ENCODE measurements around the gene LHX4.

Gene LHX4

GRCh38 chr1:180229483-180230415, at the start of gene LHX4:
TSS of gene LHX4 (plus strand) at chr1:180230264. CDS start at chr1:180230530, 266 bp downstream.
- DNase-seq: peak in 2 of 10 donors; percentile 49 to 78
- intact Hi-C loops (cut with DNase I): no loop called here

- DNase-seq: peak in 1 of 10 donors; percentile 73
- intact Hi-C loops (cut with DNase I): no loop called here
Measured at GRCh38 chr1:180181048-180181447, 49.0 kb upstream of the LHX4 start.

- peak in 1 of 10 donors; percentile 70 for DNase-seq
- intact Hi-C loops (cut with DNase I): no loop called here
Measured at GRCh38 chr1:180181996-180182642, 47.9 kb upstream of the LHX4 start.

- intact Hi-C loops (cut with DNase I): no loop called here
- peak in 2 of 10 donors; percentile 73 to 84 for DNase-seq
Measured at GRCh38 chr1:180182643-180183311, 47.3 kb upstream of the LHX4 start.

- peak in 2 of 10 donors; percentile 18 to 62 for DNase-seq
- intact Hi-C loops (cut with DNase I): no loop called here
Measured at GRCh38 chr1:180183426-180183825, 46.6 kb upstream of the LHX4 start.

- peak in 2 of 10 donors; percentile 60 to 63 for DNase-seq
- intact Hi-C loops (cut with DNase I): no loop called here
Measured at GRCh38 chr1:180184041-180184440, 46.0 kb upstream of the LHX4 start.

GRCh38 chr1:180185281-180185680, 44.8 kb upstream of the LHX4 start:
- peak in 2 of 10 donors; percentile 16 to 27 for DNase-seq
- intact Hi-C loops (cut with DNase I): loop anchor here (5.0 kb wide), 1 partner anchor 297 kb away; no protein-coding TSS in a partner anchor

GRCh38 chr1:180185971-180186645, 44.0 kb upstream of the LHX4 start:
- intact Hi-C loops (cut with DNase I): loop anchor here (5.0 kb wide), 1 partner anchor 296 kb away; no protein-coding TSS in a partner anchor
- peak in 2 of 10 donors; percentile 36 to 59 for DNase-seq

- peak in 2 of 10 donors; percentile 49 to 65 for DNase-seq
- intact Hi-C loops (cut with DNase I): loop anchor here (5.0 kb wide), 1 partner anchor 295 kb away; no protein-coding TSS in a partner anchor
Measured at GRCh38 chr1:180186831-180187230, 43.2 kb upstream of the LHX4 start.

- intact Hi-C loops (cut with DNase I): loop anchor here (2.0 to 5.0 kb wide), 2 partner anchors 229 to 295 kb away; no protein-coding TSS in a partner anchor
- DNase-seq: peak in 2 of 10 donors; percentile 32 to 65
Measured at GRCh38 chr1:180187626-180188025, 42.4 kb upstream of the LHX4 start.

GRCh38 chr1:180188091-180188506, 42.0 kb upstream of the LHX4 start:
- intact Hi-C loops (cut with DNase I): loop anchor here (2.0 to 5.0 kb wide), 2 partner anchors 229 to 294 kb away; no protein-coding TSS in a partner anchor
- DNase-seq: peak; percentile 34 to 95 (median 64)

- intact Hi-C loops (cut with DNase I): loop anchor here (2.0 to 5.0 kb wide), 2 partner anchors 228 to 294 kb away; no protein-coding TSS in a partner anchor
- DNase-seq: peak in 2 of 10 donors; percentile 31 to 56
Measured at GRCh38 chr1:180188684-180189175, 41.3 kb upstream of the LHX4 start.

- intact Hi-C loops (cut with DNase I): no loop called here
- no peak for DNase-seq
Measured at GRCh38 chr1:180190091-180190490, 40.0 kb upstream of the LHX4 start.

GRCh38 chr1:180192172-180192571, 37.9 kb upstream of the LHX4 start:
- DNase-seq: peak in 1 of 10 donors; percentile 72
- intact Hi-C loops (cut with DNase I): no loop called here

GRCh38 chr1:180193141-180194047, 36.7 kb upstream of the LHX4 start:
- DNase-seq: peak in 1 of 10 donors; percentile 68
- intact Hi-C loops (cut with DNase I): no loop called here

- peak in 1 of 10 donors; percentile 79 for DNase-seq
- intact Hi-C loops (cut with DNase I): no loop called here
Measured at GRCh38 chr1:180194048-180194425, 36.0 kb upstream of the LHX4 start.

- intact Hi-C loops (cut with DNase I): no loop called here
- peak in 1 of 10 donors; percentile 64 for DNase-seq
Measured at GRCh38 chr1:180194546-180195207, 35.4 kb upstream of the LHX4 start.

GRCh38 chr1:180195401-180195800, 34.7 kb upstream of the LHX4 start:
- peak in 1 of 10 donors; percentile 50 for DNase-seq
- intact Hi-C loops (cut with DNase I): no loop called here

All from posterior cingulate gyrus (tissue), 11 donors.